Measurements from ENCODE around the gene EP400.
"Not testable (repeated sequence)": the region's sequence is repeated elsewhere in the genome, so short reads cannot be mapped to it uniquely, and the experiment has no call there.

EP400 gene

GRCh38 chr12:131954460-131954859 lies 4.7 kb downstream of the EP400 start:
- not testable (repeated sequence) for DNase-seq

GRCh38 chr12:131959116-131959515 lies 9.4 kb downstream of the EP400 start:
- peak in 1 of 2 experiments; percentile 44 for DNase-seq

- no peak for DNase-seq
Observed at GRCh38 chr12:131959641-131960589, 10.2 kb downstream of the EP400 start.

DNA sequence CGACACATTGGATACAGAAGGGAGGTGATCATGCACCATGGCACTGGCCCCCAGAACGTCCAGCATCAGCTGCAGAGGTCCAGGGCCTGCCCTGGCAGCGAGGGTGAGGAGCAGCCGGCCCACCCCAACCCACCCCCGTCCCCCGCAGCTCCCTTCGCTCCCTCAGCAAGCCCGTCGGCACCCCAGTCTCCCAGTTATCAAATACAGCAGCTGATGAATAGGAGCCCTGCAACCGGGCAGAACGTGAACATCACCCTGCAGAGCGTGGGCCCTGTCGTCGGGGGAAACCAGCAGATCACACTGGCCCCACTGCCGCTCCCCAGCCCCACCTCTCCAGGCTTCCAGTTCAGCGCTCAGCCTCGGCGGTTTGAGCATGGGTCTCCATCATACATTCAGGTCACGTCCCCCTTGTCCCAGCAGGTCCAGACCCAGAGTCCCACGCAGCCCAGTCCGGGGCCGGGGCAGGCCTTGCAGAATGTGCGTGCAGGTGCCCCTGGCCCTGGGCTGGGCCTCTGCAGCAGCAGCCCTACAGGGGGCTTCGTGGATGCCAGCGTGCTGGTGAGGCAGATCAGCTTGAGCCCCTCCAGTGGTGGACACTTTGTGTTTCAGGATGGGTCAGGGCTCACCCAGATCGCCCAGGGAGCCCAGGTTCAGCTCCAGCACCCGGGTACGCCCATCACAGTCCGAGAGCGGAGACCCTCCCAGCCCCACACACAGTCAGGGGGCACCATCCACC lies 11.0 kb downstream of the EP400 start:
- DNase-seq: not testable (repeated sequence)

DNA sequence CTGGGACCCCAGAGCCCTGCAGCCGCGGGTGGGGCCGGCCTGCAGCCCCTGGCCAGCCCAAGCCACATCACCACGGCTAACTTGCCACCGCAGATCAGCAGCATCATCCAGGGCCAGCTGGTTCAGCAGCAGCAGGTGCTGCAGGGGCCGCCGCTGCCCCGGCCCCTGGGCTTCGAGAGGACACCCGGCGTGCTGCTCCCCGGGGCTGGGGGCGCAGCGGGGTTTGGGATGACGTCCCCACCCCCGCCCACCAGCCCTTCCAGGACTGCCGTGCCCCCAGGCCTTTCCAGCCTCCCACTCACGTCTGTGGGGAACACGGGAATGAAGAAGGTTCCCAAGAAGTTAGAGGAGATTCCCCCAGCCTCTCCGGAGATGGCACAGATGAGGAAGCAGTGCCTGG lies 11.6 kb downstream of the EP400 start:
- not testable (repeated sequence) for DNase-seq

- no peak for DNase-seq
Observed at GRCh38 chr12:131962069-131962468, 12.3 kb downstream of the EP400 start.

- DNase-seq: no peak
Observed at GRCh38 chr12:131963381-131963780, 13.6 kb downstream of the EP400 start.

DNA sequence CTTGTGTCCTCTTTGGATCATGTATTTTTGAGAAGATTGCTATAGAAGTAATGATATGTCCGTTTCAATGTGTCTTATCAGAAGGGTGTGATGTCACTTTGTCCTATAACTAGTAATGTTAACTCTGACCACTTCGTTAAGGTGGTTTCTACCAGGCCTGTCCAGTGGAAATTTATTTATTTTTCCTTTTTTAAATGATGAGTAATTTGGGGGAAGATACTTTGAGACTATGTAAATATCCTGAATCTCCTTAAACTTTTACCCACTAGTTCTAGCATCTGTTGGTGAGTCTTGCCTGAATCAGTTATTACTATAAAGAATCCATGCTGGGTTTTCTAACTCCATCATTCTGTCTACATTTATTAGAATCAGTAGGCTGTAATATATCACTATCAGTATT lies 15.3 kb downstream of the EP400 start:
- no peak for DNase-seq

GRCh38 chr12:131971226-131971625 lies 21.5 kb downstream of the EP400 start:
- no peak for DNase-seq

GRCh38 chr12:131975228-131975627 lies 25.5 kb downstream of the EP400 start:
- no peak for DNase-seq

- DNase-seq: no peak
Observed at GRCh38 chr12:131979606-131980005, 29.9 kb downstream of the EP400 start.

DNA sequence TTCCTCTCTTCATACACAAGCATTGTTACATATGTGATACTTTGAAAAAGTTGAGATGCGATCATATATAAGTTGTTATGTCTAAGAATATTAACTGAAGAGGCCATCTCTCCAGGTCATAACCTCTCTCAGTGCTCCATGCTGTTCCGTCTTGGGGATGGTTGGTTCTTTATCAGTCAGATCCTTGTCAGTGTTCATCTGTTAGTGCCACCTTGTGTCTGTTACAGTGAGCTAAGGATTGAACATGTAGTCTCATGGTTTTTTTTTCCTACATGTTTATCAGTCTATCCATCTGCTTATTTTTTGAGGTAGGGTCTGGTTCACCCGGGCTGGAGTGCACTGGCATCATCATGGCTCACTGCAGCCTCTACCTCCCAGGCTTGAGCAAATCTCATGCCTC lies 30.5 kb downstream of the EP400 start:
- DNase-seq: no peak

GRCh38 chr12:131981388-131981787 lies 31.6 kb downstream of the EP400 start:
- no peak for DNase-seq

DNA sequence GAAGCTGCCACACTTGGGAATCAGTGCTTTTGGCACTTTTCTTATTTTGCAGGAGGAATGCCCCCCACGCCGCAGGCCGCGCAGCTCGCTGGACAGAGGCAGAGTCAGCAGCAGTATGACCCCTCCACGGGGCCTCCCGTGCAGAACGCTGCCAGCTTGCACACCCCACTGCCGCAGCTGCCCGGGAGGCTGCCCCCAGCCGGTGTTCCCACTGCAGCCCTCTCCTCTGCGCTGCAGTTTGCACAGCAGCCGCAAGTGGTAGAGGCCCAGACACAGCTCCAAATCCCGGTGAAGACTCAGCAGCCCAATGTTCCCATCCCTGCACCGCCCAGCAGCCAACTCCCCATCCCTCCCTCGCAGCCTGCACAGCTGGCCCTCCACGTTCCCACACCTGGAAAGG lies 32.3 kb downstream of the EP400 start:
- DNase-seq: no peak

DNA sequence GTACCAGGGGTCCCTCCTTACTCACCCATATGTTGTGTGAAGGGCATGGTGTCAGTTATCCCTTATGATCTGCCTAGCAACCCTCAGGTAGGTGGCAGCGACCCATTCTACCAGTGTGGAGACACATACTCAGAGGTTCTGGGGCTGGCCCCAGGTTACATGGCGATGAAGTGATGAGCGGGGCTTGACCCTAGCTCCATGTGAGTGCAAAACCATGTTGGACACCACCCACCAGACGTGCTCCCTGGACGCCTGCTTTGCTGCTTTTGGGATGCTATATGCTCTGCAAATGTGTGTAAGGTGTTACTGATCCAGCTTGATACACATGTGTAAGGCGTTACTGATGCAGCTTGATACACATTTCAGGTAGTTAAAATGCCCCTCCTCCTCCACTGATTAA lies 33.3 kb downstream of the EP400 start:
- DNase-seq: no peak

GRCh38 chr12:131983554-131983953 lies 33.8 kb downstream of the EP400 start:
- no peak for DNase-seq

GRCh38 chr12:131984334-131984733 lies 34.6 kb downstream of the EP400 start:
- DNase-seq: no peak

DNA sequence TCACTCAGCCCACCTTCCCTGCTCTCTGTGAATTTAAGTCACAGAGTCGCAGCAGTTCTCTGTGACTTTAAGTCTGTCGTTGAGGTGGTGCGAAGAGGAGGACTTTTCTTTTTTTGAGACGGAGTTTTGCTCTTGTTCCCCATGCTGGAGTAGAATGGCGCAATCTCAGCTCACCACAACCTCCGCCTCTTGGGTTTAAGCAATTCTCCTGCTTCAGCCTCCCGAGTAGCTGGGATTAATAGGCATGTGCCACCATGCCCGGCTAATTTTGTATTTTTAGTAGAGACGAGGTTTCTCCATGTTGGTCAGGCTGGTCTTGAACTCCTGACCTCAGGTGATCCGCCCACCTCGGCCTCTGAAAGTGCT lies 35.8 kb downstream of the EP400 start:
- not testable (repeated sequence) for DNase-seq

- no peak for DNase-seq
Observed at GRCh38 chr12:131986361-131986760, 36.6 kb downstream of the EP400 start.

GRCh38 chr12:131986910-131987309 lies 37.2 kb downstream of the EP400 start:
- DNase-seq: no peak

DNA sequence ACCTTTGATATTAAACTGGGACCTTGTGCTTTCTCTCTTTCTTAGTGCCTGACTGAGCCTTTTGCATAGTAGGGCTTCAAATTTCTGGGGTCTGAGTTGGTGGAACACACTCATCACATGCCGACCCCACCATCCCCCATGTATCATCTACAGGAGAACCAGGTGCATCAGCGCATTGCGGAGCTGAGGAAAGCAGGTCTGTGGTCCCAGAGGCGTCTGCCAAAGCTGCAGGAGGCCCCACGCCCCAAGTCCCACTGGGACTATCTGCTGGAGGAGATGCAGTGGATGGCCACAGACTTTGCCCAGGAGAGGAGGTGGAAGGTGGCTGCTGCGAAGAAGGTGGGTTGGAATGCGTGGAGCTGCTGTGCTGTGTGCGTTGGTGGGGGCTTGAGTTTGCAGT lies 37.8 kb downstream of the EP400 start:
- no peak for DNase-seq

GRCh38 chr12:131988054-131988796 lies 38.5 kb downstream of the EP400 start:
- no peak for DNase-seq

GRCh38 chr12:131989021-131989420 lies 39.3 kb downstream of the EP400 start:
- DNase-seq: no peak

All from NCI-H446 (cell line).